Panc1 (cell line): ENCODE measurements around the gene RNF133. TPM values are rescaled to one million over a fixed set of nuclear protein-coding genes. Genes with fewer than 3 reads are reported as not detected.

Source experiments
- ATAC-seq: fragments of 200-7000 bp; cut with Tn5 transposase; 2 replicates; pipeline ENCODE4 v1.9.1; 2020; ENCODE audit warnings: mild to moderate bottlenecking, moderate library complexity
- BruUV-seq: library from RNA; stranded (reverse); fragments of 400-500 nt; replicated peaks from 2 replicates; lab custom pipeline; 2021; lab: Mats Ljungman, UMichigan
- CTCF ChIA-PET: fragments of 300-600 bp; sonication (Branson Sonifier 250); formaldehyde crosslinking; loops from one replicate; lab custom pipeline; 2022; ENCODE audit warnings: antibody characterized with exemption; lab: Charles Lee
- POLR2A ChIA-PET: fragments of 300-600 bp; sonication (Branson Sonifier 250); formaldehyde crosslinking; loops from one replicate; lab custom pipeline; 2022; ENCODE audit warnings: antibody characterized with exemption; lab: Charles Lee
- DNase-seq: peaks from one replicate; pipeline ENCODE4 v3.0.0-alpha.2; 2010; ENCODE audit warnings: low read depth, low spot score
- H3K27ac ChIP-seq: 2 replicates; pipeline ENCODE4 v1.5.1; 2011; ENCODE audit warnings: mild to moderate bottlenecking, low read length, inconsistent platforms
- H3K27me3 ChIP-seq: fragments of 200-500 bp; sonication (Bioruptor generic); 2 replicates; pipeline ENCODE4 v1.6.0; 2014; ENCODE audit warnings: low read length, inconsistent platforms; ENCODE audit not compliant: control insufficient read depth, insufficient read depth
- H3K36me3 ChIP-seq: fragments of 200-500 bp; sonication (Bioruptor generic); 2 replicates; pipeline ENCODE4 v1.5.1; 2014; ENCODE audit warnings: inconsistent platforms, mild to moderate bottlenecking, low read length, moderate library complexity; ENCODE audit not compliant: control insufficient read depth, insufficient read depth
- H3K4me1 ChIP-seq: 2 replicates; pipeline ENCODE4 v1.5.1; 2011; ENCODE audit warnings: inconsistent platforms, mild to moderate bottlenecking, low read length, moderate library complexity; ENCODE audit not compliant: control insufficient read depth, insufficient read depth
- H3K4me3 ChIP-seq, 2 experiments: 2 replicates each; pipeline ENCODE4 v1.5.1; 2011 to 2012; ENCODE audit warnings: low read depth in 2 of 2, low read length in 2 of 2, mild to moderate bottlenecking in 2 of 2, inconsistent platforms in 1 of 2, moderate library complexity in 1 of 2
- H3K9me3 ChIP-seq: fragments of 200-500 bp; sonication (Bioruptor generic); 2 replicates; pipeline ENCODE4 v1.5.1; 2014; ENCODE audit warnings: low read depth, mild to moderate bottlenecking, inconsistent platforms, low read length, moderate library complexity; ENCODE audit not compliant: control insufficient read depth, insufficient read depth
- POLR2AphosphoS5 ChIP-seq: IDR thresholded peaks from 2 replicates; pipeline ENCODE4 v1.6.1; 2012; ENCODE audit warnings: mild to moderate bottlenecking, low read depth, low read length, moderate library complexity
- SIN3A ChIP-seq: IDR thresholded peaks from 2 replicates; pipeline ENCODE4 v1.6.1; 2012; ENCODE audit warnings: low read depth, mild to moderate bottlenecking, low read length, moderate library complexity, borderline replicate concordance; ENCODE audit not compliant: insufficient read depth
- TCF7L2 ChIP-seq: IDR thresholded peaks from 2 replicates; pipeline ENCODE4 v1.6.1; 2011; ENCODE audit warnings: mild to moderate bottlenecking, low read depth, low read length, inconsistent platforms
- in situ Hi-C: cut with HindIII; loops from 2 replicates; pipeline ENCODE4 v1.10.0; 2016; ENCODE audit warnings: low sequenced_read_pairs, low pct_unique_long_range_greater_than_20kb
- intact Hi-C: fragments of 100-400 bp; cut with micrococcal nuclease; formaldehyde crosslinking; loops from one replicate; pipeline ENCODE4 v1.10.0; 2022; ENCODE audit not compliant: unreplicated experiment
- total RNA-seq: library from RNA; stranded (reverse); gene quantifications from one replicate; pipeline ENCODE4 v1.2.1, GENCODE V29; 2021; ENCODE audit not compliant: unreplicated experiment
- TF ChIP-seq, protein P1 (sequence below): fragments of 450-650 bp; IDR thresholded peaks from 2 replicates; pipeline ENCODE4 v1.5.1; 2017; ENCODE audit warnings: mild to moderate bottlenecking
- TF ChIP-seq, protein P2 (sequence below), 2 experiments: IDR thresholded peaks; 2 replicates each; pipeline ENCODE4 v1.6.1; 2011 to 2012; ENCODE audit warnings: low read depth in 2 of 2, control low read depth in 1 of 2, low read length in 1 of 2, mild to moderate bottlenecking in 1 of 2, moderate library complexity in 1 of 2; ENCODE audit not compliant: insufficient read depth in 1 of 2

Gene RNF133
- total RNA-seq, 1 experiment from 2014 or later: not detected

DNA sequence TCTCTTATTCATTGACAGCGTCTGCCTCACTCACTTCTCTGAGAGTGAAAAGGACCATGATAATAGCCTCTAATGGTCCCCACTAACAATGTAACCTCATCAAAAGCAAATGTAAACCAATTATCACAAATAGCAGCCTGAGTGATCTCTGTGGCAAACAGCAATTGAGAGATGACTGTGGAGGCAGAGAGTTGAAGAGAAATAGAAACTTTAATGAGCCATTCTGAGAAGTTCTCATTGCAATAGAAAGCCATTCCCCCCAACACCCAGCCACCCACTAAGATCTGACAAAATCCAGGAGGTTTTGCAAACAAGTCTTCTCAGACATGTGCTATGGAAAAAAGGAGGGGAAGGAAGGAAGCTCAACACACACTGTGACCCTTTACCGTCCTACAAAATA lies 48.0 kb upstream of the RNF133 start:
- DNase-seq (no peak), ATAC-seq (no peak)
- no peak overlapping the region for H3K4me3 ChIP-seq
- no TSS peak for BruUV-seq
- no peak for TF ChIP-seq POLR2AphosphoS5
- no peak for TF ChIP-seq SIN3A
- TF ChIP-seq, protein P1, sequence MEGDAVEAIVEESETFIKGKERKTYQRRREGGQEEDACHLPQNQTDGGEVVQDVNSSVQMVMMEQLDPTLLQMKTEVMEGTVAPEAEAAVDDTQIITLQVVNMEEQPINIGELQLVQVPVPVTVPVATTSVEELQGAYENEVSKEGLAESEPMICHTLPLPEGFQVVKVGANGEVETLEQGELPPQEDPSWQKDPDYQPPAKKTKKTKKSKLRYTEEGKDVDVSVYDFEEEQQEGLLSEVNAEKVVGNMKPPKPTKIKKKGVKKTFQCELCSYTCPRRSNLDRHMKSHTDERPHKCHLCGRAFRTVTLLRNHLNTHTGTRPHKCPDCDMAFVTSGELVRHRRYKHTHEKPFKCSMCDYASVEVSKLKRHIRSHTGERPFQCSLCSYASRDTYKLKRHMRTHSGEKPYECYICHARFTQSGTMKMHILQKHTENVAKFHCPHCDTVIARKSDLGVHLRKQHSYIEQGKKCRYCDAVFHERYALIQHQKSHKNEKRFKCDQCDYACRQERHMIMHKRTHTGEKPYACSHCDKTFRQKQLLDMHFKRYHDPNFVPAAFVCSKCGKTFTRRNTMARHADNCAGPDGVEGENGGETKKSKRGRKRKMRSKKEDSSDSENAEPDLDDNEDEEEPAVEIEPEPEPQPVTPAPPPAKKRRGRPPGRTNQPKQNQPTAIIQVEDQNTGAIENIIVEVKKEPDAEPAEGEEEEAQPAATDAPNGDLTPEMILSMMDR: no peak
- TF ChIP-seq TCF7L2: no peak
- TF ChIP-seq, protein P2, sequence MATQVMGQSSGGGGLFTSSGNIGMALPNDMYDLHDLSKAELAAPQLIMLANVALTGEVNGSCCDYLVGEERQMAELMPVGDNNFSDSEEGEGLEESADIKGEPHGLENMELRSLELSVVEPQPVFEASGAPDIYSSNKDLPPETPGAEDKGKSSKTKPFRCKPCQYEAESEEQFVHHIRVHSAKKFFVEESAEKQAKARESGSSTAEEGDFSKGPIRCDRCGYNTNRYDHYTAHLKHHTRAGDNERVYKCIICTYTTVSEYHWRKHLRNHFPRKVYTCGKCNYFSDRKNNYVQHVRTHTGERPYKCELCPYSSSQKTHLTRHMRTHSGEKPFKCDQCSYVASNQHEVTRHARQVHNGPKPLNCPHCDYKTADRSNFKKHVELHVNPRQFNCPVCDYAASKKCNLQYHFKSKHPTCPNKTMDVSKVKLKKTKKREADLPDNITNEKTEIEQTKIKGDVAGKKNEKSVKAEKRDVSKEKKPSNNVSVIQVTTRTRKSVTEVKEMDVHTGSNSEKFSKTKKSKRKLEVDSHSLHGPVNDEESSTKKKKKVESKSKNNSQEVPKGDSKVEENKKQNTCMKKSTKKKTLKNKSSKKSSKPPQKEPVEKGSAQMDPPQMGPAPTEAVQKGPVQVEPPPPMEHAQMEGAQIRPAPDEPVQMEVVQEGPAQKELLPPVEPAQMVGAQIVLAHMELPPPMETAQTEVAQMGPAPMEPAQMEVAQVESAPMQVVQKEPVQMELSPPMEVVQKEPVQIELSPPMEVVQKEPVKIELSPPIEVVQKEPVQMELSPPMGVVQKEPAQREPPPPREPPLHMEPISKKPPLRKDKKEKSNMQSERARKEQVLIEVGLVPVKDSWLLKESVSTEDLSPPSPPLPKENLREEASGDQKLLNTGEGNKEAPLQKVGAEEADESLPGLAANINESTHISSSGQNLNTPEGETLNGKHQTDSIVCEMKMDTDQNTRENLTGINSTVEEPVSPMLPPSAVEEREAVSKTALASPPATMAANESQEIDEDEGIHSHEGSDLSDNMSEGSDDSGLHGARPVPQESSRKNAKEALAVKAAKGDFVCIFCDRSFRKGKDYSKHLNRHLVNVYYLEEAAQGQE (IDR thresholded peaks at IDR 0.05; ENCODE audit: insufficient read depth in 1 of 2, low read depth in 2 of 2, low read length in 1 of 2): no peak
- H3K27me3 ChIP-seq: no peaks in the 10 kb centered on the region
- intact Hi-C loops: no loop called here
- in situ Hi-C loops: no loop called here
- ChIA-PET POLR2A (no interaction called here), CTCF (no interaction called here)
- no peak overlapping the region for H3K27ac ChIP-seq
- no peaks in the 10 kb centered on the region for H3K4me1 ChIP-seq
- no peaks in the 10 kb centered on the region for H3K9me3 ChIP-seq
- H3K36me3 ChIP-seq: no peaks in the 10 kb centered on the region

DNA sequence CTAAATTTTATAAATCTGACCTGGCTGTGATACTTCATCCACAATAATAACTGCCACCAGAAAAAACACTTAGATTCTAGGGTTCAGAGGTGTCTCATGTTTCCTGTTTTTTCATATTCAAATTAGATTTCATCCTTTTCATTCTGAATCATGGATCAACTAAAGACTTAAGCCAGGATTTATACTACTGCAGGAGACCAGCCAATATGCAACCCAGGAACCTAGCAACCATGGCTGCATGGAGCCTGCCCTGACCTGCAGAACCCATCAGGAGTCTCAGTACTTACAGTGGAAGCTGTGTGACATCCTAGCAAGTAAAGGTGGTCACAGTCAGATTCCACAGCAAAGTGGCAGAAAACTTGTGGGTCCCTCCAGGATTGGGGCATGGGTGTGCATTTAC lies 44.3 kb upstream of the RNF133 start:
- Histone ChIP-seq H3K4me3 (no peak overlapping the region), H3K27ac (no peak overlapping the region), H3K27me3 (no peaks in the 10 kb centered on the region), H3K4me1 (no peaks in the 10 kb centered on the region), H3K36me3 (no peaks in the 10 kb centered on the region), H3K9me3 (no peaks in the 10 kb centered on the region)
- ATAC-seq: no peak
- ChIA-PET POLR2A (no interaction called here), CTCF (no interaction called here)
- in situ Hi-C loops (no loop called here), intact Hi-C loops (no loop called here)
- TF ChIP-seq, protein P2 (IDR thresholded peaks at IDR 0.05; ENCODE audit: insufficient read depth in 1 of 2, low read depth in 2 of 2, low read length in 1 of 2): no peak
- no peak for TF ChIP-seq SIN3A
- TF ChIP-seq, protein P1: no peak
- no peak for TF ChIP-seq POLR2AphosphoS5
- no peak for TF ChIP-seq TCF7L2
- DNase-seq: no peak
- no TSS peak for BruUV-seq
